SU-DHL-6 (cell line): ENCODE measurements around the gene VAMP3.
"Not testable (repeated sequence)": the region's sequence is repeated elsewhere in the genome, so short reads cannot be mapped to it uniquely, and the experiment has no call there.

Experiments used
- H2AFZ ChIP-seq: fragments of 200-600 bp; sonication (generic); 2 replicates; pipeline ENCODE4 v1.6.1; 2014; ENCODE audit warnings: low read depth, mild to moderate bottlenecking, moderate library complexity, mixed read lengths, antibody characterized with exemption, low read length; ENCODE audit not compliant: severe bottlenecking
- H3F3A ChIP-seq: fragments of 200-600 bp; shearing (Covaris generic); 2 replicates; pipeline ENCODE4 v1.6.0; 2016; ENCODE audit warnings: antibody characterized with exemption, mild to moderate bottlenecking; ENCODE audit not compliant: insufficient read depth
- H3K27ac ChIP-seq: fragments of 200-600 bp; sonication (generic); 2 replicates; pipeline ENCODE4 v1.5.1; 2016; ENCODE audit warnings: low read depth, mild to moderate bottlenecking, low read length, moderate library complexity, mixed read lengths
- H3K27me3 ChIP-seq: fragments of 200-600 bp; sonication (generic), shearing (Covaris generic); 2 replicates; pipeline ENCODE4 v1.6.0; 2014; ENCODE audit warnings: mild to moderate bottlenecking, low read length
- H3K36me3 ChIP-seq: fragments of 200-600 bp; sonication (generic); 2 replicates; pipeline ENCODE4 v1.6.1; 2014; ENCODE audit warnings: mild to moderate bottlenecking, low read length, mixed read lengths
- H3K4me2 ChIP-seq: fragments of 300-600, 200-600 bp; shearing (Covaris generic), sonication (generic); 2 replicates; pipeline ENCODE4 v1.6.0; 2014; ENCODE audit warnings: low read length, low read depth, mild to moderate bottlenecking; ENCODE audit not compliant: poor library complexity, severe bottlenecking
- H3K4me3 ChIP-seq: fragments of 200-600 bp; sonication (generic); 2 replicates; pipeline ENCODE4 v1.5.1; 2014; ENCODE audit warnings: antibody characterized with exemption, low read length, mild to moderate bottlenecking, mixed read lengths; ENCODE audit not compliant: insufficient read depth, poor library complexity, severe bottlenecking
- H3K79me2 ChIP-seq: fragments of 200-600 bp; sonication (generic); 2 replicates; pipeline ENCODE4 v1.6.1; 2014; ENCODE audit warnings: mild to moderate bottlenecking, low read length, moderate library complexity; ENCODE audit not compliant: insufficient read depth
- H3K9ac ChIP-seq: fragments of 200-600 bp; sonication (generic); 2 replicates; pipeline ENCODE4 v1.7.0; 2014; ENCODE audit warnings: mild to moderate bottlenecking, low read length
- H3K9me2 ChIP-seq: fragments of 200-600 bp; sonication (generic); replicated peaks from 2 replicates; pipeline ENCODE4 v1.6.1; 2014; ENCODE audit warnings: low read length; ENCODE audit not compliant: insufficient read depth
- H3K9me3 ChIP-seq: fragments of 200-600 bp; sonication (generic); 2 replicates; pipeline ENCODE4 v1.6.1; 2014; ENCODE audit warnings: low read length, mixed read lengths; ENCODE audit not compliant: insufficient read depth
- H4K20me1 ChIP-seq: fragments of 200-600 bp; sonication (generic); 2 replicates; pipeline ENCODE4 v1.6.1; 2014; ENCODE audit warnings: low read depth, mild to moderate bottlenecking, antibody characterized with exemption, low read length, moderate library complexity, mixed read lengths
- EZH2phosphoT487 ChIP-seq: fragments of 200-600 bp; sonication (generic), shearing (Covaris generic); conservative IDR thresholded peaks from 2 replicates; pipeline ENCODE4 v1.6.1; 2018; ENCODE audit warnings: mild to moderate bottlenecking, antibody characterized with exemption, low read length, moderate library complexity, mixed read lengths
- TF ChIP-seq, protein P1 (sequence below): fragments of 200-600 bp; sonication (generic); IDR thresholded peaks from one replicate; pipeline ENCODE4 v1.5.1; 2017; ENCODE audit warnings: antibody characterized with exemption, mild to moderate bottlenecking, low read length, moderate library complexity; ENCODE audit not compliant: insufficient read depth, poor library complexity, severe bottlenecking

The VAMP3 gene

DNA sequence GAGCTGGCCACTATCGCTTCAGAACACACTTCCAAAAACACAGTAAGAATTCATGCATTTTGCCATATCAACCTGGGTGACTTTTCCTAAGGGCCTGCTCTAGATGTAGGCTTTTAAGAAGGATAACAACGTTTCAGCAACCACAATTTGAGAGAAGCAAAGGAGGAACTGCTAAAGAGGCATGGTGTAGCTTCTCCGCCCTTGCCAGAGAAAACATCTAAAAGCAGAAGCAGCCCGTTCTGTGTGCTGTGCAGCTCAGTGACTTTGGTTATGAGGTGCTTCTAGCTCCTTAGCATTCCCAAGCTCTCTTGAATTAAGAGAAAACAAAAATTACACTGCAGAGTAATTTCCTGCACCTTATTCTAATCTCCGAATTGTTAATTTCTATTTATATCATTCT lies 15.7 kb downstream of the VAMP3 start:
- H3F3A ChIP-seq, result peaks cover 13% of the 10 kb centered on the region; the same call in 1 of the 2 replicates

DNA sequence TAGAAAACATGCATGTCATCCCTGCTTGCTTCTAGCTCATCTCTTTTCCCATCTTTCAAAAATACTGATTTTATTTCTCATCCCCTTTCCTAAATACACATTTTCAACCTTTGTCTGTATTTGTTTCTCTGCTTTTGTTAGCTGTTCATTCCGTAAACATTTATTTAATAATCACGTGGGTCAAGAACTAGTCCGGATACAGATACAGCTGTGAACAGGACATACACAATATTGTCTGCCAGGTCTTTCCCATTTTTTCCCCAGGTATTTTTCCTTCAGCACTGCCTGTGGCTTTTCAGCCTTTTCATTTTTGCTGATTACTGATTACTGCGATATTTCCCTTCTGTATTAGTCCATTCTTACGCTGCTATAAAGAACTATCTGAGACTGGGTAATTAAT lies 18.7 kb downstream of the VAMP3 start:
- Histone ChIP-seq H3F3A (0 out of 2 replicates have a peak, but pooled peaks cover 5% of the 10 kb centered on the region), H3K4me3 (no peak overlapping the region), H3K27me3 (no peaks in the 10 kb centered on the region), H4K20me1 (no peaks in the 10 kb centered on the region), H3K9ac (no peak overlapping the region), H2AFZ (no peak overlapping the region), H3K9me2 (no peaks in the 10 kb centered on the region), H3K27ac (no peak overlapping the region), H3K36me3 (peaks cover 18% of the 10 kb centered on the region), H3K9me3 (peaks cover 17% of the 10 kb centered on the region; the same call in 1 of the 2 replicates), H3K4me2 (no peak overlapping the region), H3K79me2 (no peaks in the 10 kb centered on the region)
- TF ChIP-seq EZH2phosphoT487, result no peak
- TF ChIP-seq, protein P1, sequence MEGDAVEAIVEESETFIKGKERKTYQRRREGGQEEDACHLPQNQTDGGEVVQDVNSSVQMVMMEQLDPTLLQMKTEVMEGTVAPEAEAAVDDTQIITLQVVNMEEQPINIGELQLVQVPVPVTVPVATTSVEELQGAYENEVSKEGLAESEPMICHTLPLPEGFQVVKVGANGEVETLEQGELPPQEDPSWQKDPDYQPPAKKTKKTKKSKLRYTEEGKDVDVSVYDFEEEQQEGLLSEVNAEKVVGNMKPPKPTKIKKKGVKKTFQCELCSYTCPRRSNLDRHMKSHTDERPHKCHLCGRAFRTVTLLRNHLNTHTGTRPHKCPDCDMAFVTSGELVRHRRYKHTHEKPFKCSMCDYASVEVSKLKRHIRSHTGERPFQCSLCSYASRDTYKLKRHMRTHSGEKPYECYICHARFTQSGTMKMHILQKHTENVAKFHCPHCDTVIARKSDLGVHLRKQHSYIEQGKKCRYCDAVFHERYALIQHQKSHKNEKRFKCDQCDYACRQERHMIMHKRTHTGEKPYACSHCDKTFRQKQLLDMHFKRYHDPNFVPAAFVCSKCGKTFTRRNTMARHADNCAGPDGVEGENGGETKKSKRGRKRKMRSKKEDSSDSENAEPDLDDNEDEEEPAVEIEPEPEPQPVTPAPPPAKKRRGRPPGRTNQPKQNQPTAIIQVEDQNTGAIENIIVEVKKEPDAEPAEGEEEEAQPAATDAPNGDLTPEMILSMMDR, result no peak

More for the DNA sequence above, 15.7 kb downstream of the VAMP3 start:
- Histone ChIP-seq H3K27me3 (no peaks in the 10 kb centered on the region), H2AFZ (no peak overlapping the region), H3K4me2 (no peak overlapping the region), H3K27ac (no peak overlapping the region), H3K9me2 (no peaks in the 10 kb centered on the region), H3K9ac (no peak overlapping the region), H3K4me3 (no peak overlapping the region), H3K79me2 (no peaks in the 10 kb centered on the region), H3K36me3 (peaks cover 18% of the 10 kb centered on the region), H4K20me1 (no peaks in the 10 kb centered on the region), H3K9me3 (peaks cover 17% of the 10 kb centered on the region; the same call in 1 of the 2 replicates)
- TF ChIP-seq EZH2phosphoT487, result no peak
- TF ChIP-seq, protein P1, result no peak

DNA sequence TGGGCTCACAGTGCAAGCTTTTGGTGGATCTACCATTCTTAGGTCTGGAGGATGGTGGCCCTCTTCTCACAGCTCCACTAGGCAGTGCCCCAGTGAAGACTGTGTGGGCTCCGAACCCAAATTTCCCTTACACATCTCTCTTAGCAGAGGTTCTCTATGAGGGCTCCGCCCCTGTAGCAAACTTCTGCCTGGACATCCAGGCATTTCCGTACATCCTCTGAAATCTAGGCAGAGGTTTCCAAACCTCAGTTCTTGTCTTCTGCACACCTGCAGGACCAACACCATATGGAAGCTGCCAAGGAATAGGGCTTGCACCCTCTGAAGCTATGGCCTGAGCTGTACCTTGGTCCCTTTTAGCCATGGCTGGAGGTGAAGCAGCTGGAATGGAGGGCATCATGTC lies 19.9 kb downstream of the VAMP3 start:
- H3F3A ChIP-seq, H3K4me2 ChIP-seq, H3K4me3 ChIP-seq, H4K20me1 ChIP-seq, H3K27ac ChIP-seq, H3K79me2 ChIP-seq, H3K9ac ChIP-seq, H3K9me2 ChIP-seq, H3K27me3 ChIP-seq, H2AFZ ChIP-seq: not testable (repeated sequence)
- peaks cover 18% of the 10 kb centered on the region for H3K36me3 ChIP-seq
- H3K9me3 ChIP-seq, result peaks cover 17% of the 10 kb centered on the region; the same call in 1 of the 2 replicates

DNA sequence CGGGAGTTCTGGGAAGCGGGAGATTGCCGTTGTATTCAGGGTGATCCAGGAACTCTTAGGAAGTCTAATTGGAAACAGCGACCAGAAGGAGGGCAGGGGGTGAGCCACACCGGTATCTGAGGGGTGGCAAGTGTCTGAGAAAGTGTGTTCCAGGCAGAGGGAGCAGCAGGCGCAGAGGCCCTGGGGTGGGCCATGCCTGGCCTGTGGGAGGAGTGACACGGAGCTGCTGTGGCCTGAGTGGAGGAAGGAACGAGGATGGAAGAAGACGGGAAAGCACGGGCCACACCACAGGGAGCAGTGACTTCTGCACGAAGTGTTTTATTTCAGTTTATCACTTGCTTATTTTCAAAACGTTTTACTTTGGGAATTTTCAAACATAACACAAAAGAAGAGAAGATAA lies 24.3 kb downstream of the VAMP3 start:
- H3K9me2 ChIP-seq, result no peaks in the 10 kb centered on the region
- no peak overlapping the region for H3K9ac ChIP-seq
- no peaks in the 10 kb centered on the region for H3K79me2 ChIP-seq
- H3K27me3 ChIP-seq, result no peaks in the 10 kb centered on the region
- no peak for TF ChIP-seq EZH2phosphoT487
- TF ChIP-seq, protein P1, result no peak
- no peak overlapping the region for H2AFZ ChIP-seq
- no peak overlapping the region for H3K4me2 ChIP-seq
- no peaks in the 10 kb centered on the region for H3F3A ChIP-seq
- H3K27ac ChIP-seq, result no peak overlapping the region
- H4K20me1 ChIP-seq, result no peaks in the 10 kb centered on the region
- peaks cover 4% of the 10 kb centered on the region; the same call in 1 of the 2 replicates for H3K36me3 ChIP-seq
- H3K9me3 ChIP-seq, result peaks cover 9% of the 10 kb centered on the region; the same call in 1 of the 2 replicates
- H3K4me3 ChIP-seq, result no peak overlapping the region
